ENCODE data around the gene KLHL29. TPM values are rescaled to one million over a fixed set of nuclear protein-coding genes. Genes with fewer than 3 reads are reported as not detected.

Gene KLHL29
- total RNA-seq, 1 experiment from 2014 or later, result 2.4 TPM

GRCh38 chr2:23509103-23509502, 124.1 kb downstream of the KLHL29 start:
- Mint-ChIP-seq H3K4me1 (peaks cover 4 to 9% of the 10 kb centered on the region in 2 experiments), H3K27ac (no peak overlapping the region), H3K9me3 (no peaks in the 10 kb centered on the region; a peak in 1 of 5 replicates), H3K27me3 (ENCODE audit: low read depth) (no peaks in the 10 kb centered on the region; the same call in none of the 2 replicates), H3K36me3 (ENCODE audit: insufficient read depth in 1 of 3, low read depth in 3 of 3) (no peaks in the 10 kb centered on the region), H3K4me3 (no peak overlapping the region)
- H2BK120ac ChIP-seq (ENCODE audit: low read depth, low read length, poor library complexity, severe bottlenecking), result no peak overlapping the region
- DNase-seq, result no peak
- no CpG with 5 or more reads among the region's 6 CpGs for WGBS (ENCODE audit: extremely low coverage, insufficient read length, low lambda C conversion rate)
- no peaks in the 10 kb centered on the region for H3K79me1 ChIP-seq (ENCODE audit: insufficient read depth, low read depth, low read length, poor library complexity, severe bottlenecking)
- H3K27ac ChIP-seq (ENCODE audit: insufficient read length, low read depth, low read length), result no peak overlapping the region
- no peak overlapping the region for H4K91ac ChIP-seq (ENCODE audit: insufficient read length, low read depth, low read length)
- H3K79me2 ChIP-seq (ENCODE audit: insufficient read depth, low read length), result no peaks in the 10 kb centered on the region
- no peak overlapping the region for H4K8ac ChIP-seq (replicated peaks; ENCODE audit: insufficient read length, low read depth, low read length)
- no peak for TF ChIP-seq CTCF (conservative IDR thresholded peaks at IDR 0.05)
- H2AK5ac ChIP-seq (ENCODE audit: insufficient read length, low read length), result no peak overlapping the region
- H3K14ac ChIP-seq (ENCODE audit: insufficient read depth, low read length), result no peak overlapping the region
- no peak overlapping the region for H3K9ac ChIP-seq (ENCODE audit: extremely low read depth, insufficient read length, low read length)
- H3K4ac ChIP-seq (ENCODE audit: low read depth, low read length), result no peak overlapping the region
- no peak overlapping the region for H4K5ac ChIP-seq (ENCODE audit: insufficient read length, low read depth, low read length)
- H2BK15ac ChIP-seq (ENCODE audit: low read depth, low read length), result no peak overlapping the region
- H2BK20ac ChIP-seq (ENCODE audit: low read depth, low read length, poor library complexity, severe bottlenecking), result no peak overlapping the region
- H3K9me3 ChIP-seq (ENCODE audit: control insufficient read depth, low read depth, low read length), result no peaks in the 10 kb centered on the region
- H3K23ac ChIP-seq (ENCODE audit: insufficient read length, low read depth, low read length), result no peak overlapping the region
- H3K23me2 ChIP-seq (ENCODE audit: insufficient read length, low read depth, low read length, poor library complexity, severe bottlenecking), result no peaks in the 10 kb centered on the region
- H3K27me3 ChIP-seq (ENCODE audit: insufficient read depth, low read length), result no peaks in the 10 kb centered on the region
- no peak overlapping the region for H2AFZ ChIP-seq (ENCODE audit: low read length)
- no peak overlapping the region for H3K4me2 ChIP-seq (ENCODE audit: insufficient read depth, insufficient read length, low read length)
- no peak overlapping the region for H3T11ph ChIP-seq (ENCODE audit: low read length)
- no peak overlapping the region for H3K18ac ChIP-seq (ENCODE audit: insufficient read length, low read depth, low read length)
- no peaks in the 10 kb centered on the region for H3K4me1 ChIP-seq (ENCODE audit: insufficient read depth, low read length)
- no peaks in the 10 kb centered on the region for H4K20me1 ChIP-seq (ENCODE audit: control insufficient read depth, insufficient read depth, insufficient read length)
- no peak overlapping the region for H3K56ac ChIP-seq (ENCODE audit: insufficient read length, low read depth, low read length)
- no peak overlapping the region for H2BK5ac ChIP-seq (ENCODE audit: insufficient read length, low read length)
- no peak overlapping the region for H2BK12ac ChIP-seq (ENCODE audit: insufficient read length, low read depth, low read length)
